GM12865 (cell line): Measurements from ENCODE around the gene IGFL1.

ENCODE experiments used
- DNase-seq: peaks from one replicate; pipeline ENCODE4 v3.0.0; 2010; ENCODE audit warnings: low read depth
- H3K4me3 ChIP-seq: 2 replicates; pipeline ENCODE4 v1.5.1; 2011; ENCODE audit warnings: mild to moderate bottlenecking, low read depth, low read length, control low read depth
- TF ChIP-seq, protein P1 (sequence below): IDR thresholded peaks from 2 replicates; pipeline ENCODE4 v1.5.1; 2011; ENCODE audit warnings: low read length, control low read depth, low read depth, inconsistent platforms; ENCODE audit not compliant: insufficient read depth; ENCODE audit errors: missing control alignments

The IGFL1 gene

DNA sequence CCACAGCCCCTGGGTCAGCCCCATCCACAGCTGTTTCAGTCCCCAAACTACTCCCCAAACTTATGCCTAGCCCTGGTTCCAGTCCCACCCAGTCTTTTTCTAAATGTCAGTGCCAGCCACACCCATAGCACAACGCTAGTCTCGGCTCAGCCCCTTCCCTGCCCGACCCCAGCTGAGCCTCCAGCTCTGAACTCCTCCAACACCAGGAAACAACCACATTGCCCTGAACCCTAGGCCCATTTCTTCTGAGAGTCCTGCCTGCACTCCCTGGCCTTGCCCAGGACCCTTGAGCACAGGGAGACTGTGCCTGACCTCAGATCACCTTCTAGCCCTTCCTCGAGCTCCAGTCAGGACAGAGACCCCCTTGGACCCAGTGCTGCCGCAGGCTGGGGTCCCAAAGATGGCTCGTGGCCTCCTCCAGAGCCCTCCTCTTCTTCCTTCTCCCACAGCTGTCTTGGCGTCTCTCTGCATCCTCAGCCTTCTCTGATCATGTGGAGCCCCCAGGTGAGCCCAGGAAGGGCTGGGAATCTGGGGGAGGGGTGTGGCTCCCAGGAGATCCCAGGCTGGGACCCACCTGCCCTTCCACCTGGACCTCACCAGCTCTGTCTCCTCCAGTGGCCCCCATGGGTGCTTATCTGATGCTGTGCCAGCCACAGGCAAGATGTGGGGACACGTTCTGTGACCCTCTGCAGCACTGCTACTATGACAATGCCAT is 33.0 kb upstream of the IGFL1 start:
- TF ChIP-seq, protein P1, sequence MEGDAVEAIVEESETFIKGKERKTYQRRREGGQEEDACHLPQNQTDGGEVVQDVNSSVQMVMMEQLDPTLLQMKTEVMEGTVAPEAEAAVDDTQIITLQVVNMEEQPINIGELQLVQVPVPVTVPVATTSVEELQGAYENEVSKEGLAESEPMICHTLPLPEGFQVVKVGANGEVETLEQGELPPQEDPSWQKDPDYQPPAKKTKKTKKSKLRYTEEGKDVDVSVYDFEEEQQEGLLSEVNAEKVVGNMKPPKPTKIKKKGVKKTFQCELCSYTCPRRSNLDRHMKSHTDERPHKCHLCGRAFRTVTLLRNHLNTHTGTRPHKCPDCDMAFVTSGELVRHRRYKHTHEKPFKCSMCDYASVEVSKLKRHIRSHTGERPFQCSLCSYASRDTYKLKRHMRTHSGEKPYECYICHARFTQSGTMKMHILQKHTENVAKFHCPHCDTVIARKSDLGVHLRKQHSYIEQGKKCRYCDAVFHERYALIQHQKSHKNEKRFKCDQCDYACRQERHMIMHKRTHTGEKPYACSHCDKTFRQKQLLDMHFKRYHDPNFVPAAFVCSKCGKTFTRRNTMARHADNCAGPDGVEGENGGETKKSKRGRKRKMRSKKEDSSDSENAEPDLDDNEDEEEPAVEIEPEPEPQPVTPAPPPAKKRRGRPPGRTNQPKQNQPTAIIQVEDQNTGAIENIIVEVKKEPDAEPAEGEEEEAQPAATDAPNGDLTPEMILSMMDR: no peak
- H3K4me3 ChIP-seq: no peak overlapping the region
- DNase-seq: no peak

DNA sequence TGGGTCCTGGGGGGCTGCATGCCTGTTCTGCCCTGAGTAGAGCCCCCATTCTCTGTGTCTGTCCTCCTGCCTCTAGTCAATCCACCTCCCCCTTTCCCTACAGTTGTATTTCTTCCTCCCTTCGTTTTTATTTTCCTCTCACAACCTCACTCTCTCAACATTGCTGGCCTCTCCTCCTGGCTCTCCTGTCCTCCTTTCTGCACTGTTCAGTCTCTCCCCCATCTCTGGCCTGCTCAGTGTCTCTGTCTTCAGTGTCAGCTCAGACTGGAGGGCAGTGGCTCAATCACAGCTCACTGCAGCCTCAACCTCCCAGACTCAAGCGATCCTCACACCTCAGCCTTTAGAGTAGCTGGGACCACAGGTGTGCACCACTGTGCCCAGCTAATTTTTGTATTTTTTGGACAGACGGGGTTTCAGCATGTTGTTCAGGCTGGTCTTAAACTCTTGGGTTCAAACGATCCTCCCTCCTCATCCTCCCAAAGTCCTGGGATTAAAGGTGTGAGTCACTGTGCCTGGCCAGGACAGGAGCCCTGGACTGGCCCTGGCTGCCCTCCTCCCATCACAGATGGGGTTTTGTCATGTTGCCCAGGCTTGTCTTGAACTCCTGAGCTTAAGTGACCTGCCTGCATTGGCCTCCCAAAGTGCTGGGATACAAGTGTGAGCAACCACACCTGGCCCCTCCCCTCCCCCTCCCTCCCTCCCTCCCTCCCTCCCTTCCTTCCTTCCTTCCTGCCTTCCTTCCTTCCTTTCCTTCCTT is 32.0 kb upstream of the IGFL1 start:
- no peak for DNase-seq
- TF ChIP-seq, protein P1: no peak
- H3K4me3 ChIP-seq: no peak overlapping the region

- H3K4me3 ChIP-seq: no peak overlapping the region
- no peak for DNase-seq
- TF ChIP-seq, protein P1: no peak
Measured at GRCh38 chr19:46198756-46199155, 30.8 kb upstream of the IGFL1 start.

DNA sequence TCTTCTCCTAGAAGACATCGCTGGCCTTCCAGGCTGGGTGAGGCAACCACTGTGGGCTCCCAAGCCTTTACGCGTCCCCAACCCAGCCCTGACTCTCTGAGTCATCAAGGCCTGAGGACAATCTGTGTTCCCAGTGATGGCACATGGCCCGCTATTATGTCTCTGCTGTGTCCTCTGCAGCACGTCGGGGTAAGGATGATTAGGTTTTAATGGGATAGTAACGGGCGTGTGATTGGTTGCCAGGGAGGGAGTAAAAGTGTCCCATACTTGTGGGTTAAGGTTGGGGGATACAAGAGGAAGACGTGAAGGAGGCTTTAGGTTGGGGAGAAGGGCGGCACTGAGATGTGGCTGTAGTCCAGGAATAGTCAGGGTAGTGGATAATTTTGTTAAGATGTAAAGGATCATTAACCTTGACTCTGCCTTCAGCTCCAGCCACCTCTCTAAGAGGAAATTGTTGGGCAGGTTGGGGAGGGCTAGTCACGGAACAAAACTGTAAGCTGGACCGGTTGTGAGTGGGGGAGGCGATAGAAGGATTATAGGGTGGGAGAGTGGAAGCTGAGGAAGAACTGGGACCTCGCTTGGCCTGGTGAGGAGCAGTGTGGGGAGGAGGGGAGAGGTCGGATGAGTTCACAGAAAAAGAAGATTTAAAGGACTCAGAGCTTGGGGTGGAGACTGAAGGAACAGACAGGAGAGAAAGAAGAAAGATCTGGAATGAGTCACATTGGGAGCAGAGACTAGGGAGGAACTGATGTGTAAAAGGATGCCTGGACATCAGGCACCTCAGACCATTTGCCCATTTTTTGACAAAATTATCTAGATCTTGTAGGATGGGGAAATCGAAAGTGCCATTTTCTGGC is 27.9 kb upstream of the IGFL1 start:
- DNase-seq: no peak
- TF ChIP-seq, protein P1: no peak

DNA sequence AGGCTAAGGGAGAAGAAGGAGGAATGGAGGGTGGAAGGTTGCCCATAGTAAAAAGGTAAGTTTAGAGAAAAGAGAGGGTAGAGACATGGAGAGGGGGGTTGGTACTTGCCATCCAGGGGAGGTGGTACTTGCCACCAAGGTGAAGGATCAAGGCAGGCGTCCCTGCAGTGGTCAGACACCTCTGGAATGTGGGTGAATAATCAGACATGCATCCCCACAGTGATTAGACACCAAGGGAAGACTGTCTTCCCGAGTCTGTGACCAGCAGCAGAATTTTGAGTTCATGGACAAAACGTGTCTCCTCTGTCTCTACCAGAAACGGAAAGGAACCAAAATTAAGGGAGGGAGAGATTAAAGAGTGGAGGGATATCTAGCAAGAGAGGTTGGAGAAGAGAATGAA is 27.1 kb upstream of the IGFL1 start:
- H3K4me3 ChIP-seq: no peak overlapping the region
- DNase-seq: no peak
- TF ChIP-seq, protein P1: no peak

More for the DNA sequence above, 27.9 kb upstream of the IGFL1 start:
- H3K4me3 ChIP-seq: no peak overlapping the region

GRCh38 chr19:46202872-46203860 is 26.4 kb upstream of the IGFL1 start:
- no peak overlapping the region for H3K4me3 ChIP-seq
- no peak for DNase-seq
- TF ChIP-seq, protein P1: no peak
